ENCODE measurements around the gene MYEOV.

MYEOV gene

GRCh38 chr11:69342588-69343330, 48.8 kb downstream of the MYEOV start:
- TF ChIP-seq CTCF (IDR thresholded peaks at IDR 0.05; ENCODE audit: borderline replicate concordance, insufficient read depth, low read depth, low read length): no peak
- H3K4me3 ChIP-seq (ENCODE audit: low read depth, low read length): no peak overlapping the region

- no peak overlapping the region for H3K4me3 ChIP-seq (ENCODE audit: low read depth, low read length)
- TF ChIP-seq CTCF (IDR thresholded peaks at IDR 0.05; ENCODE audit: borderline replicate concordance, insufficient read depth, low read depth, low read length): no peak
These were observed 49.7 kb downstream of the MYEOV start for GRCh38 chr11:69343401-69344321.

- H3K4me3 ChIP-seq (ENCODE audit: low read depth, low read length): no peak overlapping the region
- no peak for TF ChIP-seq CTCF (IDR thresholded peaks at IDR 0.05; ENCODE audit: borderline replicate concordance, insufficient read depth, low read depth, low read length)
These were observed 50.7 kb downstream of the MYEOV start for GRCh38 chr11:69344570-69345145.

Measured in GM12875 (cell line).